ENCODE results near the gene UCHL3. TPM values are rescaled to one million over a fixed set of nuclear protein-coding genes. Genes with fewer than 3 reads are reported as not detected.

The UCHL3 gene
- total RNA-seq, 4 donors from 2014 or later, result 24.9 to 48.5 (median 38.8) TPM

GRCh38 chr13:75610466-75610865 lies 60.9 kb downstream of the UCHL3 start:
- Histone ChIP-seq H3K4me3 (no peak overlapping the region), H3K27me3 (no peaks in the 10 kb centered on the region), H3K36me3 (peaks cover under 1% of the 10 kb centered on the region), H3K27ac (no peak overlapping the region), H3K9me3 (no peaks in the 10 kb centered on the region), H3K4me1 (no peaks in the 10 kb centered on the region)
- no peak for DNase-seq (ENCODE audit: low spot score in 2 of 2)
- TF ChIP-seq POLR2A (IDR thresholded peaks at IDR 0.05) (no peak), POLR2AphosphoS5 (IDR thresholded peaks at IDR 0.05) (no peak)

- no peak overlapping the region for H3K27ac ChIP-seq
- DNase-seq (ENCODE audit: low spot score in 2 of 2), result no peak
Observed at GRCh38 chr13:75612354-75612753, 62.8 kb downstream of the UCHL3 start.

GRCh38 chr13:75617230-75617629 lies 67.6 kb downstream of the UCHL3 start:
- no peak overlapping the region for H3K27ac ChIP-seq
- no peak overlapping the region for H3K4me3 ChIP-seq
- no peaks in the 10 kb centered on the region for H3K27me3 ChIP-seq
- H3K4me1 ChIP-seq, result no peaks in the 10 kb centered on the region
- DNase-seq (ENCODE audit: low spot score in 2 of 2), result no peak
- WGBS, result 60% methylated on average over 1 of the region's 1 CpG
- H3K9me3 ChIP-seq, result no peaks in the 10 kb centered on the region
- TF ChIP-seq POLR2AphosphoS5 (IDR thresholded peaks at IDR 0.05) (no peak), CTCF (IDR thresholded peaks at IDR 0.05) (no peak), EP300 (IDR thresholded peaks at IDR 0.05) (no peak), POLR2A (IDR thresholded peaks at IDR 0.05) (no peak)
- no peaks in the 10 kb centered on the region for H3K36me3 ChIP-seq

More at GRCh38 chr13:75612354-75612753, 62.8 kb downstream of the UCHL3 start:
- 91% methylated on average over 2 of the region's 2 CpGs for WGBS
- Histone ChIP-seq H3K36me3 (no peaks in the 10 kb centered on the region), H3K4me3 (no peak overlapping the region), H3K9me3 (no peaks in the 10 kb centered on the region), H3K4me1 (no peaks in the 10 kb centered on the region), H3K27me3 (no peaks in the 10 kb centered on the region)
- TF ChIP-seq POLR2A (IDR thresholded peaks at IDR 0.05), result no peak
- no peak for TF ChIP-seq POLR2AphosphoS5 (IDR thresholded peaks at IDR 0.05)
- TF ChIP-seq EP300 (IDR thresholded peaks at IDR 0.05), result no peak
- no peak for TF ChIP-seq CTCF (IDR thresholded peaks at IDR 0.05)

GRCh38 chr13:75618308-75618707 lies 68.7 kb downstream of the UCHL3 start:
- Histone ChIP-seq H3K27ac (no peak overlapping the region), H3K36me3 (no peaks in the 10 kb centered on the region), H3K27me3 (no peaks in the 10 kb centered on the region), H3K4me3 (no peak overlapping the region), H3K4me1 (no peaks in the 10 kb centered on the region), H3K9me3 (no peaks in the 10 kb centered on the region)
- WGBS, result 0% methylated on average over 1 of the region's 1 CpG
- TF ChIP-seq POLR2A (IDR thresholded peaks at IDR 0.05), result no peak
- no peak for TF ChIP-seq CTCF (IDR thresholded peaks at IDR 0.05)
- TF ChIP-seq POLR2AphosphoS5 (IDR thresholded peaks at IDR 0.05), result no peak
- no peak for TF ChIP-seq EP300 (IDR thresholded peaks at IDR 0.05)
- no peak for DNase-seq (ENCODE audit: low spot score in 2 of 2)

- WGBS, result 65% methylated on average over 1 of the region's 1 CpG
- H3K27me3 ChIP-seq, result no peaks in the 10 kb centered on the region
- H3K4me3 ChIP-seq, result no peak overlapping the region
- TF ChIP-seq CTCF (IDR thresholded peaks at IDR 0.05) (no peak), EP300 (IDR thresholded peaks at IDR 0.05) (no peak), POLR2AphosphoS5 (IDR thresholded peaks at IDR 0.05) (no peak), POLR2A (IDR thresholded peaks at IDR 0.05) (no peak)
- no peaks in the 10 kb centered on the region for H3K9me3 ChIP-seq
- H3K4me1 ChIP-seq, result no peaks in the 10 kb centered on the region
- DNase-seq (ENCODE audit: low spot score in 2 of 2), result no peak
- H3K36me3 ChIP-seq, result no peaks in the 10 kb centered on the region
- H3K27ac ChIP-seq, result no peak overlapping the region
Observed at GRCh38 chr13:75620020-75620419, 70.4 kb downstream of the UCHL3 start.

GRCh38 chr13:75621147-75621546 lies 71.6 kb downstream of the UCHL3 start:
- no peak for DNase-seq (ENCODE audit: low spot score in 2 of 2)
- Histone ChIP-seq H3K36me3 (no peaks in the 10 kb centered on the region), H3K27ac (no peak overlapping the region), H3K9me3 (no peaks in the 10 kb centered on the region), H3K4me3 (no peak overlapping the region), H3K27me3 (no peaks in the 10 kb centered on the region), H3K4me1 (no peaks in the 10 kb centered on the region)
- 68% methylated on average over 2 of the region's 2 CpGs for WGBS
- TF ChIP-seq EP300 (IDR thresholded peaks at IDR 0.05), result no peak
- TF ChIP-seq CTCF (IDR thresholded peaks at IDR 0.05), result no peak
- TF ChIP-seq POLR2A (IDR thresholded peaks at IDR 0.05), result no peak
- TF ChIP-seq POLR2AphosphoS5 (IDR thresholded peaks at IDR 0.05), result no peak

Data from suprapubic skin (tissue), 4 donors.